ENCODE data around the gene SEC14L5.
"Not testable (repeated sequence)": the region's sequence is repeated elsewhere in the genome, so short reads cannot be mapped to it uniquely, and the experiment has no call there.

The SEC14L5 gene

DNA sequence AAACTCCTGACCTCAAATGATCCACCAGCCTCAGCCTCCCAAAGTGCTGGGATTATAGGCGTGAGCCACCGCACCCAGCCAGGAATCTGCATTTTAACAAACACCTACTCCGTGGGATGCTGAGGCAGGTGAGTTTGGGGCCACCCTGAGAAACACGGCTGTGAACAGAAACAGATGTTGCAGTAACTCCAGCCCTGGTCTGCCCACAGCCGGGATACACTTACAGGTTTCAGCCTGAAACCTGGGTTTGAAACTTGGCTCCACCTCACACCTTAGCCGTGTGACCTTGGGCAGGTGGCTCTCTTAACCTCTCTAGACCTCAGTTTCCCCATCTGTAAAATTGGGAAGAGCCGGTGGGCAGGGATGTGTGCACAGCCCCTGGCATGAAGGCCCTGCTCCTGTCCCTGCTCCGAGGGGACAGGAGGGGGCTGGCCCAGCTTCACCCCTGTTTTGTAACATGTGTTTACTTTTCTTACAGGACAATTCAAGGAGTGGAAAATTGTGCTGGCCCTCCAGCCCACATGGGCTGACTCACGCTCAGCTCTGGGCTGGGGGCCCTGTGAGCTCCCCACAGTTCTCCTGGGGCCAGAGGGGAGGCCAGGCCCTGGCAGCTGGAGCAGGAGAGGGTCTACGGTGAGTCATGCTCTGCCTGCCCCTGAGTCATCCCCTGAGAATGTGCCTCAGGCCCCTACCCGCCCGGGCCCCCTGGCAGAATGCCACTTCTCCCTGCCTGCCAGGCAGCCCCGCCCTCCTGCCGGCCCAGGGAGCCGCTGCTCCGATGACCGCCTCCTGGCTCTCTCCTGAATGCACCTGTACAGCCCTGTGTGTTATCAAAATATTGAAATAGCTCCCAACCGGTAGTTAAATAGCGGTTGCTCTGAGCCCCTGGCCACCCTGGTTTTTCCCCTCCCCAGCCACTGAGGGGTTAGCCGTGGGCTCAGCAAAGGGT, 13.5 kb upstream of the SEC14L5 start:
- peak; percentile 96 for DNase-seq (ENCODE audit: low spot score)
- no peak for TF ChIP-seq CTCF (IDR thresholded peaks at IDR 0.05)
- H3K27ac ChIP-seq, result peak overlapping the region; percentile 76 to 83
- H3K4me3 ChIP-seq, result peak overlapping the region; percentile 25

- H3K4me3 ChIP-seq, result no peak overlapping the region
- TF ChIP-seq CTCF (IDR thresholded peaks at IDR 0.05), result no peak
- DNase-seq (ENCODE audit: low spot score), result no peak
- peak overlapping the region; percentile 76 to 83 for H3K27ac ChIP-seq
Observed at GRCh38 chr16:4945560-4946502, 12.3 kb upstream of the SEC14L5 start.

DNA sequence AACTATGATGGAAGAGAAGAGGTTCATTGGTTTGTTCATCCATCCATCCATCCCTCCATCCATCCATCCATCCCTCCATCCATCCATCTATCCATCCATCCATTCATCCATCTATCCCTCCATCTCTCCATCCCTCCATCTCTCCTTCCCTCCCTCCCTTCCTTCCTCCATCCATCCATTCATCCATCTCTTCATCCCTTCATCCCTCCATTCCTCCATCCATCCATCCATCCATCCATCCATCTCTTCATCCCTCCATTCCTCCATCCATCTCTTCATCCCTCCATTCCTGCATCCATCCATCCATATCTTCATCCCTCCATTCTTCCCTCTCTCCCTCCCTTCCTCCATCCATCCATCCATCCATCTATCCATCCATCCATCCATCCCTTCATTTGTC, 11.2 kb upstream of the SEC14L5 start:
- TF ChIP-seq CTCF (IDR thresholded peaks at IDR 0.05), result no peak
- no peak for DNase-seq (ENCODE audit: low spot score)
- H3K27ac ChIP-seq, result no peak overlapping the region
- H3K4me3 ChIP-seq, result no peak overlapping the region

DNA sequence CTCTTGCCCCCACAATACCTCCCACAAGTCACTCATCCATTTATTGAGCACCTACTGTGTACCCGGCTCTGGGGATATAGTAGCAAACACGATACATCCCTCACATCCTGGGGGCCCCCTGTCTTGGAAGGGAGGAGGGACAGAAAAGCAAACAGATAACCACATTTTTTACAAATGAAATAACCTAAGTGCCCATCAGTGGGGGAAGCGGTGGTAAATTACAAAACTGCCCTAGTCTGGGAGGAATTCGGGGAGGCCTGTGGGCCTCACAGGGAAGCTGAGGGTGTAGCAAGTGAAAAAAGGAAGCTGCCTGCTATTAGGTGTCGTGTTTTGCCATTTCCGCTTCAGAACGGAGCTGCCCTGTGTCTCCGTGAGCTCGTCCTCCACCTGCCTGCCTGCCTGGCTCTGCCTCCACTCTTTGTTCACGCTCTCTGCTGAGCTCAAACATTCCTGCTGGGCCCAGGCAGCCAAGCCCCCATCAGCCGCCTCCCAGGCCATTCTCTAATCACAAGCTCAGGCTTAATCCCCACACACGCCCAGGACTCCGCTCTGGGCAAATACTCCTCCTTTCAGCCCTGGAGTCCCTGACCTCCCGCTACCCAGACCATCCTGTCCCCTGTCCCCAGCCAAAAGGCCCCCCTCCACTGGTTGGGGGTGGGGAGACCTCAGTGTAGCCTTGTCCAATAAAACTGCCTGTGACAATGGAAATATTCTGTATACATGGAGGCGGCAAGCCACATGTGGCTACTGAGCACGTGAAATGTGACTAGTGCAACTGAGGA, 10.2 kb upstream of the SEC14L5 start:
- no peak for TF ChIP-seq CTCF (IDR thresholded peaks at IDR 0.05)
- no peak overlapping the region for H3K27ac ChIP-seq
- no peak overlapping the region for H3K4me3 ChIP-seq
- DNase-seq (ENCODE audit: low spot score), result no peak

- Histone ChIP-seq H3K4me3 (no peak overlapping the region), H3K27ac (no peak overlapping the region)
- no peak for DNase-seq (ENCODE audit: low spot score)
- no peak for TF ChIP-seq CTCF (IDR thresholded peaks at IDR 0.05)
Observed at GRCh38 chr16:4948903-4949766, 9.0 kb upstream of the SEC14L5 start.

- no peak for DNase-seq (ENCODE audit: low spot score)
- Histone ChIP-seq H3K27ac (no peak overlapping the region), H3K4me3 (no peak overlapping the region)
- TF ChIP-seq CTCF (IDR thresholded peaks at IDR 0.05), result no peak
Observed at GRCh38 chr16:4949986-4950385, 8.1 kb upstream of the SEC14L5 start.

DNA sequence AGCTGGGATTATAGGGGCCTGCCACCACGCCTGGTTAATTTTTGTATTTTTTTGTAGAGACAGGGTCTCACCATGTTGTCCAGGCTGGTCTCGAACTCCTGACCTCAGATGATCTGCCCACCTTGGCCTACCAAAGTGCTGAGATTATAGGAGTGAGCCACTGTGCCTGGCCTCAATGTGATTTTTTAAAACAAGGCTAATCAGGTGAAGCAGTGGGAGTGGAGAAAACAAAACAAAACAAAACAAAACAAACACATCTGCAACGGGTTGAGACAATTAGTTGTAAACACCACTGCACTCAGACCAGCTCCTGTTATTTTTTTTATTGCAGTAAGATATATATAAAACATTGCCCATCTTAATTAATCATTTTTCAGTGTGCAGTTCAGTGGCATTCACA, 6.5 kb upstream of the SEC14L5 start:
- not testable (repeated sequence) for H3K4me3 ChIP-seq; H3K27ac ChIP-seq; DNase-seq (ENCODE audit: low spot score)
